Measurements from ENCODE around the gene B4GALT1. TPM values are rescaled to one million over a fixed set of nuclear protein-coding genes. Genes with fewer than 3 reads are reported as not detected.

Gene B4GALT1
- total and polyA plus RNA-seq, 2 donors (not counting 1 experiment from before 2014, with no cell fraction given): 24.1 to 64.8 TPM

- no peaks in the 10 kb centered on the region for H3K36me3 ChIP-seq (ENCODE audit: control insufficient read depth, insufficient read depth, low read length)
- H3K4me1 ChIP-seq (ENCODE audit: control insufficient read depth, extremely low read depth, insufficient read depth, low read length): peaks cover 35% of the 10 kb centered on the region
- DNase-seq (ENCODE audit: low read depth in 2 of 2): peak in 1 of 2 donors; percentile 62
- H3K9me3 ChIP-seq (ENCODE audit: control insufficient read depth, insufficient read depth, low read depth, low read length): no peaks in the 10 kb centered on the region
- H3K27ac ChIP-seq (ENCODE audit: insufficient read depth, low read length): no peak overlapping the region
- H3K9ac ChIP-seq (ENCODE audit: insufficient read depth, low read length): no peak overlapping the region
- no peaks in the 10 kb centered on the region for H4K20me1 ChIP-seq (ENCODE audit: control insufficient read depth, extremely low read depth, insufficient read depth, low read length)
- H3K4me3 ChIP-seq (replicated peaks in 1 of 4; ENCODE audit: control extremely low read depth in 1 of 4, insufficient read depth in 1 of 4, low read depth in 3 of 4, low read length in 4 of 4): no peak overlapping the region
- TF ChIP-seq EZH2 (IDR thresholded peaks at IDR 0.05; ENCODE audit: low read length, missing control alignments): no peak
- TF ChIP-seq, protein P1, sequence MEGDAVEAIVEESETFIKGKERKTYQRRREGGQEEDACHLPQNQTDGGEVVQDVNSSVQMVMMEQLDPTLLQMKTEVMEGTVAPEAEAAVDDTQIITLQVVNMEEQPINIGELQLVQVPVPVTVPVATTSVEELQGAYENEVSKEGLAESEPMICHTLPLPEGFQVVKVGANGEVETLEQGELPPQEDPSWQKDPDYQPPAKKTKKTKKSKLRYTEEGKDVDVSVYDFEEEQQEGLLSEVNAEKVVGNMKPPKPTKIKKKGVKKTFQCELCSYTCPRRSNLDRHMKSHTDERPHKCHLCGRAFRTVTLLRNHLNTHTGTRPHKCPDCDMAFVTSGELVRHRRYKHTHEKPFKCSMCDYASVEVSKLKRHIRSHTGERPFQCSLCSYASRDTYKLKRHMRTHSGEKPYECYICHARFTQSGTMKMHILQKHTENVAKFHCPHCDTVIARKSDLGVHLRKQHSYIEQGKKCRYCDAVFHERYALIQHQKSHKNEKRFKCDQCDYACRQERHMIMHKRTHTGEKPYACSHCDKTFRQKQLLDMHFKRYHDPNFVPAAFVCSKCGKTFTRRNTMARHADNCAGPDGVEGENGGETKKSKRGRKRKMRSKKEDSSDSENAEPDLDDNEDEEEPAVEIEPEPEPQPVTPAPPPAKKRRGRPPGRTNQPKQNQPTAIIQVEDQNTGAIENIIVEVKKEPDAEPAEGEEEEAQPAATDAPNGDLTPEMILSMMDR (conservative IDR thresholded peaks at IDR 0.05 in 1 of 2, IDR thresholded peaks at IDR 0.05 in 1 of 2; ENCODE audit: low read depth in 1 of 2, low read length in 2 of 2): no peak
- no peak overlapping the region for H2AFZ ChIP-seq (ENCODE audit: low read length)
- no peak overlapping the region for H3K4me2 ChIP-seq (ENCODE audit: extremely low read depth, insufficient read depth, low read length)
- H3K27me3 ChIP-seq (ENCODE audit: control insufficient read depth, insufficient read depth, low read length): no peaks in the 10 kb centered on the region
- peaks cover 80% of the 10 kb centered on the region for H3K79me2 ChIP-seq (ENCODE audit: control insufficient read depth, insufficient read depth, low read length)
These were observed 11.7 kb downstream of the B4GALT1 start for GRCh38 chr9:33155393-33155792.

DNA sequence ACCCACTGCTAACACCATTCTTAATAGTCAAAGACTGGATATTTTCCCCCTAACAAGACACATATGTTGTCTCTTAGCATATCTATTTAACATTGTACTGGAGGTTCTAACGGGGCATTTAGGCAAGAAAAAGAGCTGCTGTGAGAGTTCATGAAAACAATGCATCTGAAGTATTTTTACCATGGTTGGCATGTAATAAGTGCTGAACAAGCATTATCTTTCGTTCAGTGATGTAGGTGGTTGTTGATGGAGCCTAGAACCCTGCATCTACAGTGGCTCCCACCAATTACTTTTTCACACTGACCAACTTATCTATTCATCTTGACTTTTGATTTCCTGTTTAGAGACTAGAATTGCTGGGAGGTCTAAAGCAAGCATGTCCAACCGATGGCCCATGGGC lies 12.8 kb downstream of the B4GALT1 start:
- TF ChIP-seq EZH2 (IDR thresholded peaks at IDR 0.05; ENCODE audit: low read length, missing control alignments): no peak
- Histone ChIP-seq H3K79me2 (ENCODE audit: control insufficient read depth, insufficient read depth, low read length) (peaks cover 79% of the 10 kb centered on the region), H3K9me3 (ENCODE audit: control insufficient read depth, insufficient read depth, low read depth, low read length) (no peaks in the 10 kb centered on the region), H3K27me3 (ENCODE audit: control insufficient read depth, insufficient read depth, low read length) (no peaks in the 10 kb centered on the region), H3K4me2 (ENCODE audit: extremely low read depth, insufficient read depth, low read length) (no peak overlapping the region), H3K9ac (ENCODE audit: insufficient read depth, low read length) (no peak overlapping the region), H3K4me1 (ENCODE audit: control insufficient read depth, extremely low read depth, insufficient read depth, low read length) (peaks cover 25% of the 10 kb centered on the region), H4K20me1 (ENCODE audit: control insufficient read depth, extremely low read depth, insufficient read depth, low read length) (no peaks in the 10 kb centered on the region), H3K27ac (ENCODE audit: insufficient read depth, low read length) (no peak overlapping the region), H3K4me3 (replicated peaks in 1 of 4; ENCODE audit: control extremely low read depth in 1 of 4, insufficient read depth in 1 of 4, low read depth in 3 of 4, low read length in 4 of 4) (no peak overlapping the region), H3K36me3 (ENCODE audit: control insufficient read depth, insufficient read depth, low read length) (no peaks in the 10 kb centered on the region), H2AFZ (ENCODE audit: low read length) (no peak overlapping the region)
- no peak for DNase-seq (ENCODE audit: low read depth in 2 of 2)

GRCh38 chr9:33153666-33154065 lies 13.5 kb downstream of the B4GALT1 start:
- Histone ChIP-seq H3K27ac (ENCODE audit: insufficient read depth, low read length) (no peak overlapping the region), H4K20me1 (ENCODE audit: control insufficient read depth, extremely low read depth, insufficient read depth, low read length) (no peaks in the 10 kb centered on the region), H3K79me2 (ENCODE audit: control insufficient read depth, insufficient read depth, low read length) (peaks cover 76% of the 10 kb centered on the region), H3K9ac (ENCODE audit: insufficient read depth, low read length) (no peak overlapping the region), H3K9me3 (ENCODE audit: control insufficient read depth, insufficient read depth, low read depth, low read length) (no peaks in the 10 kb centered on the region), H3K4me2 (ENCODE audit: extremely low read depth, insufficient read depth, low read length) (no peak overlapping the region), H3K36me3 (ENCODE audit: control insufficient read depth, insufficient read depth, low read length) (no peaks in the 10 kb centered on the region), H2AFZ (ENCODE audit: low read length) (no peak overlapping the region), H3K4me3 (replicated peaks in 1 of 4; ENCODE audit: control extremely low read depth in 1 of 4, insufficient read depth in 1 of 4, low read depth in 3 of 4, low read length in 4 of 4) (no peak overlapping the region), H3K4me1 (ENCODE audit: control insufficient read depth, extremely low read depth, insufficient read depth, low read length) (peaks cover 18% of the 10 kb centered on the region), H3K27me3 (ENCODE audit: control insufficient read depth, insufficient read depth, low read length) (no peaks in the 10 kb centered on the region)
- DNase-seq (ENCODE audit: low read depth in 2 of 2): no peak
- no peak for TF ChIP-seq EZH2 (IDR thresholded peaks at IDR 0.05; ENCODE audit: low read length, missing control alignments)
- TF ChIP-seq, protein P1 (conservative IDR thresholded peaks at IDR 0.05 in 1 of 2, IDR thresholded peaks at IDR 0.05 in 1 of 2; ENCODE audit: low read depth in 1 of 2, low read length in 2 of 2): no peak
